CD4-positive, alpha-beta memory T cell (primary cell): Measurements from ENCODE around the gene CAPN3. TPM values are rescaled to one million over a fixed set of nuclear protein-coding genes. Genes with fewer than 3 reads are reported as not detected.
A peak's percentile ranks its signal among the peaks of the same experiment; 100 is the strongest.

Source experiments
- CTCF ChIA-PET: fragments of 350-600 bp; sonication (Branson Sonifier 250); formaldehyde crosslinking; loops from one replicate; lab custom pipeline; 2021; ENCODE audit warnings: inconsistent platforms; ENCODE audit not compliant: partially characterized antibody; lab: Charles Lee
- POLR2A ChIA-PET: fragments of 350-600 bp; sonication (Branson Sonifier 250); formaldehyde crosslinking; loops from one replicate; lab custom pipeline; 2021; ENCODE audit not compliant: partially characterized antibody; lab: Charles Lee
- DNase-seq, 5 donors: peaks; one replicate each; pipeline versions ENCODE4 v3.0.0 to v3.0.0-alpha.2; 2020 to 2022; ENCODE audit warnings: mixed read lengths in 1 of 5
- H3K27ac ChIP-seq: one replicate; pipeline ENCODE4 v1.7.0; 2013; ENCODE audit warnings: low read depth, low read length
- H3K27me3 ChIP-seq: 2 replicates; pipeline ENCODE4 v1.7.0; 2013; ENCODE audit warnings: mild to moderate bottlenecking, low read length, moderate library complexity; ENCODE audit not compliant: insufficient read depth
- H3K36me3 ChIP-seq: 2 replicates; pipeline ENCODE4 v1.7.0; 2013; ENCODE audit warnings: mild to moderate bottlenecking, low read length, moderate library complexity; ENCODE audit not compliant: insufficient read depth
- H3K4me1 ChIP-seq: 2 replicates; pipeline ENCODE4 v1.7.0; 2013; ENCODE audit warnings: mild to moderate bottlenecking, low read length, moderate library complexity; ENCODE audit not compliant: insufficient read depth
- H3K4me3 ChIP-seq, 2 donors: one replicate each; pipeline ENCODE4 v1.7.0; 2013; ENCODE audit warnings: low read length in 2 of 2, mild to moderate bottlenecking in 1 of 2
- H3K9me3 ChIP-seq, 2 donors: one replicate each; pipeline ENCODE4 v1.7.0; 2013; ENCODE audit warnings: low read length in 2 of 2, control low read depth in 1 of 2; ENCODE audit not compliant: control insufficient read depth in 1 of 2
- H3K27ac Mint-ChIP-seq, 7 donors: one replicate each; pipeline ENCODE4 v1.8.0; 2020 to 2021; ENCODE audit warnings: mixed read lengths in 7 of 7, mild to moderate bottlenecking in 6 of 7, inconsistent platforms in 3 of 7, moderate library complexity in 3 of 7
- H3K27me3 Mint-ChIP-seq, 2 donors: one replicate each; pipeline ENCODE4 v1.8.0; 2020 to 2021; ENCODE audit warnings: mixed read lengths in 2 of 2
- H3K36me3 Mint-ChIP-seq, 2 donors: one replicate each; pipeline ENCODE4 v1.8.0; 2020 to 2021; ENCODE audit warnings: mixed read lengths in 2 of 2, inconsistent platforms in 1 of 2, mild to moderate bottlenecking in 1 of 2
- H3K4me1 Mint-ChIP-seq, 4 donors: one replicate each; pipeline ENCODE4 v1.8.0; 2020 to 2021; ENCODE audit warnings: mixed read lengths in 4 of 4, mild to moderate bottlenecking in 1 of 4
- H3K4me3 Mint-ChIP-seq, 8 donors: one replicate each; pipeline ENCODE4 v1.8.0; 2020 to 2021; ENCODE audit warnings: mixed read lengths in 8 of 8, mild to moderate bottlenecking in 7 of 8, moderate library complexity in 6 of 8, inconsistent platforms in 3 of 8
- H3K9me3 Mint-ChIP-seq, 8 donors: one replicate each; pipeline ENCODE4 v1.8.0; 2020 to 2021; ENCODE audit warnings: mixed read lengths in 8 of 8, mild to moderate bottlenecking in 5 of 8, inconsistent platforms in 3 of 8, moderate library complexity in 1 of 8
- intact Hi-C: fragments of 100-400 bp; cut with micrococcal nuclease; formaldehyde crosslinking; loops from one replicate; pipeline ENCODE4 v1.15.1; 2023
- polyA plus RNA-seq, 2 donors: library from polyadenylated mRNA; unstranded; fragments of 300-500 nt; fragmentation: Illumina TruSeq; gene quantifications; one replicate each; pipeline ENCODE4 v1.2.3, GENCODE V29; 2021
- total RNA-seq, 2 experiments: library from RNA; stranded (reverse); gene quantifications; one replicate each; pipeline ENCODE4 v1.2.3, GENCODE V29; 2021

Gene CAPN3
- total and polyA plus RNA-seq, 4 experiments from 2014 or later, result 1.0 to 25.0 (median 10.7) TPM

- no peaks in the 10 kb centered on the region for H3K27me3 Mint-ChIP-seq
- Histone ChIP-seq H3K9me3 (no peaks in the 10 kb centered on the region), H3K4me3 (no peak overlapping the region), H3K27me3 (no peaks in the 10 kb centered on the region), H3K36me3 (peaks cover 15% of the 10 kb centered on the region), H3K27ac (no peak overlapping the region), H3K4me1 (no peaks in the 10 kb centered on the region)
- peak overlapping the region in 2 of 7 donors; percentile 45 to 53 for H3K27ac Mint-ChIP-seq
- DNase-seq, result no peak
- peaks cover 53 to 54% of the 10 kb centered on the region in 2 donors for H3K36me3 Mint-ChIP-seq
- intact Hi-C loops, result no loop called here
- ChIA-PET CTCF (no interaction called here), POLR2A (no interaction called here)
- H3K4me1 Mint-ChIP-seq, result no peaks in the 10 kb centered on the region
- H3K9me3 Mint-ChIP-seq, result no peaks in the 10 kb centered on the region
- no peak overlapping the region for H3K4me3 Mint-ChIP-seq
Observed at GRCh38 chr15:42353061-42353460, 6.2 kb upstream of the CAPN3 start.

DNA sequence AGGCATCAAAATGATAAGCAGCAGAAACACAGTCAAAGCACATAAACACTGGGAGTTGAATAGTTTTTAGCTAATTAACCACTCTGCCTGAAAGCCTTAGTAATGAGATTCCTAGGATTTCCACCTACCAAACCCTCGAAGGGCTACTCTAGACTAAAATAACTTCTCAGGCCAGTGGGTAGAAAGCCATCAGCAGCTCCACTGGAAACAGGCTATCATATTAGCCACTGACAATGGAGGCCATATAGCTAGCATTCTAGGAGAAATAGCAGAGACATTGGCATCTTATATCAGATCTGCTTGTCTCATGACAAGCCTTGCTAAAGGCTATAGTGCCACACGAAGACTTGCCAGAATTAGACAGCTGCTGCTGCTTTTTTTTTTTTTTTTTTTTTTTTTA, 4.5 kb upstream of the CAPN3 start:
- CTCF ChIA-PET, result no interaction called here
- Mint-ChIP-seq H3K27ac (no peak overlapping the region), H3K9me3 (no peaks in the 10 kb centered on the region), H3K27me3 (no peaks in the 10 kb centered on the region), H3K4me3 (no peak overlapping the region), H3K36me3 (peaks cover 40 to 55% of the 10 kb centered on the region in 2 donors), H3K4me1 (no peaks in the 10 kb centered on the region)
- H3K4me3 ChIP-seq, result no peak overlapping the region
- H3K4me1 ChIP-seq, result no peaks in the 10 kb centered on the region
- no peak for DNase-seq
- H3K36me3 ChIP-seq, result peaks cover 15% of the 10 kb centered on the region
- H3K27ac ChIP-seq, result no peak overlapping the region
- intact Hi-C loops, result no loop called here
- no peaks in the 10 kb centered on the region for H3K9me3 ChIP-seq
- H3K27me3 ChIP-seq, result no peaks in the 10 kb centered on the region
- POLR2A ChIA-PET, result no interaction called here

DNA sequence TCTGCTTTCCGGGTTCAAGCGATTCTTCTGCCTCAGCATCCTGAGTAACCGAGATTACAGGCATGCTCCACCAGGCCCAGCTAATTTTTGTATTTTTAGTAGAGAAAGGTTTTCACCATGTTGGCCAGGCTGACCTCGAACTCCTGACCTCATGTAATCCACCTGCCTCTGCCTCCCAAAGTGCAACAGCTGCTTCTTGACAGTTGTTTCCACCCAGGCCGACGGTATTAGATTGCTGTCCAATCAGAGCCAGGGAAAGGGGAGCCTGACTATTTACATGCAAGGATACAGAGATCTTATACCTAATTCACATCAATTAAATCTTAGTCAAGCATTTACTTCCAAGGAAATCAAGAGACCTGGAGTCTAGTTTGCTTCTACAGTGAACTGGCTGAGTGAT, 4.0 kb upstream of the CAPN3 start:
- Histone ChIP-seq H3K27ac (no peak overlapping the region), H3K4me3 (no peak overlapping the region), H3K27me3 (no peaks in the 10 kb centered on the region), H3K36me3 (peaks cover 15% of the 10 kb centered on the region), H3K9me3 (no peaks in the 10 kb centered on the region), H3K4me1 (no peaks in the 10 kb centered on the region)
- H3K27ac Mint-ChIP-seq, result no peak overlapping the region
- no peak for DNase-seq
- no peak overlapping the region for H3K4me3 Mint-ChIP-seq
- H3K9me3 Mint-ChIP-seq, result no peaks in the 10 kb centered on the region
- no peaks in the 10 kb centered on the region for H3K4me1 Mint-ChIP-seq
- CTCF ChIA-PET, result no interaction called here
- no peaks in the 10 kb centered on the region for H3K27me3 Mint-ChIP-seq
- peaks cover 37 to 53% of the 10 kb centered on the region in 2 donors for H3K36me3 Mint-ChIP-seq
- POLR2A ChIA-PET, result no interaction called here
- intact Hi-C loops, result no loop called here

GRCh38 chr15:42356851-42357250, 2.5 kb upstream of the CAPN3 start:
- intact Hi-C loops, result no loop called here
- Histone ChIP-seq H3K4me1 (no peaks in the 10 kb centered on the region), H3K36me3 (peaks cover 7% of the 10 kb centered on the region), H3K27me3 (no peaks in the 10 kb centered on the region), H3K9me3 (no peaks in the 10 kb centered on the region), H3K4me3 (no peak overlapping the region), H3K27ac (no peak overlapping the region)
- H3K27me3 Mint-ChIP-seq, result no peaks in the 10 kb centered on the region
- no peak overlapping the region for H3K4me3 Mint-ChIP-seq
- peaks cover 32 to 41% of the 10 kb centered on the region in 2 donors for H3K36me3 Mint-ChIP-seq
- no peaks in the 10 kb centered on the region for H3K4me1 Mint-ChIP-seq
- POLR2A ChIA-PET, result no interaction called here
- no peak overlapping the region for H3K27ac Mint-ChIP-seq
- CTCF ChIA-PET, result no interaction called here
- DNase-seq, result no peak
- no peaks in the 10 kb centered on the region for H3K9me3 Mint-ChIP-seq

DNA sequence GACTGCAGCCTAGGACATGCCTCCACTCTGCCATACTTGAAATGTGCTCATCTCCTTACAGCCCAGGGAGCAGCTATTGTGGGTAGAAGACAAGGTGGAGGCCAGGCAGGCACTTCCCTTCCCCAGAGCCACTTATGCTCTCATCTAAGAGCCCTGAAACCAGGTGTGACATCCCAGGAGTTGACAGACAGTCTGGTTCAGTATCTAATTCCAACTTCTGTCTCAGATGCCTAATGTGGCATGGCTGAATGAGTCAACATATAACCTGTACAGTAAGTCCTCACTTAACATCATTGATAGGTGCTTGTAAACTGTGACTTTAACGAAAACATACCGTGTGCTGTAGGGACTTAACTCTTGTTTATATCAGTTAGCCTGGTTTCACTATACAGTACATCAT, 1.2 kb upstream of the CAPN3 start:
- no peak overlapping the region for H3K4me3 ChIP-seq
- H3K36me3 ChIP-seq, result no peaks in the 10 kb centered on the region
- no peaks in the 10 kb centered on the region for H3K27me3 ChIP-seq
- no peak overlapping the region for H3K27ac Mint-ChIP-seq
- no peaks in the 10 kb centered on the region for H3K4me1 Mint-ChIP-seq
- POLR2A ChIA-PET, result no interaction called here
- CTCF ChIA-PET, result no interaction called here
- intact Hi-C loops, result no loop called here
- H3K4me3 Mint-ChIP-seq, result no peak overlapping the region
- H3K27ac ChIP-seq, result no peak overlapping the region
- H3K9me3 ChIP-seq, result no peaks in the 10 kb centered on the region
- no peaks in the 10 kb centered on the region for H3K27me3 Mint-ChIP-seq
- H3K9me3 Mint-ChIP-seq, result no peaks in the 10 kb centered on the region
- no peaks in the 10 kb centered on the region for H3K4me1 ChIP-seq
- no peak for DNase-seq
- peaks cover 27 to 33% of the 10 kb centered on the region in 2 donors for H3K36me3 Mint-ChIP-seq

DNA sequence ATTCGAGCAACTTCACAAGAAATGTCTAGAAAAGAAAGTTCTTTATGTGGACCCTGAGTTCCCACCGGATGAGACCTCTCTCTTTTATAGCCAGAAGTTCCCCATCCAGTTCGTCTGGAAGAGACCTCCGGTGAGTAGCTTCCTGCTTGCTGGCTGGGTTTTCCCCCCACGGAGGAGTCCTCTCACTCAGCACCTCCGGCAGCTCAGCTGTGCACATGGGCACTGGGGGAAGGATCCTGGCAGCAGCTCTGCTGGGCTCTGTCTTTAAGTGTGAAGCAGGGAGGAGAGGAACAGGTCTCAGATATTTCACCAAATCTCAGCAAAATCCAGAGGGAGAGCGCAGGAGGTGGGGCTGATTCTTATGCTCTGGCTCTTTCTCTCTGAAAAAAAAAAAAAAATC, 684 bp downstream of the CAPN3 start:
- H3K27ac ChIP-seq, result no peak overlapping the region
- no peaks in the 10 kb centered on the region for H3K27me3 ChIP-seq
- H3K4me3 Mint-ChIP-seq, result no peak overlapping the region
- intact Hi-C loops, result no loop called here
- ChIA-PET CTCF (no interaction called here), POLR2A (no interaction called here)
- H3K36me3 ChIP-seq, result no peaks in the 10 kb centered on the region
- no peak for DNase-seq
- no peak overlapping the region for H3K27ac Mint-ChIP-seq
- no peaks in the 10 kb centered on the region for H3K9me3 ChIP-seq
- H3K4me1 ChIP-seq, result no peaks in the 10 kb centered on the region
- H3K27me3 Mint-ChIP-seq, result no peaks in the 10 kb centered on the region
- peaks cover 14 to 16% of the 10 kb centered on the region in 2 donors for H3K36me3 Mint-ChIP-seq
- H3K4me3 ChIP-seq, result no peak overlapping the region
- no peaks in the 10 kb centered on the region for H3K4me1 Mint-ChIP-seq
- H3K9me3 Mint-ChIP-seq, result no peaks in the 10 kb centered on the region

DNA sequence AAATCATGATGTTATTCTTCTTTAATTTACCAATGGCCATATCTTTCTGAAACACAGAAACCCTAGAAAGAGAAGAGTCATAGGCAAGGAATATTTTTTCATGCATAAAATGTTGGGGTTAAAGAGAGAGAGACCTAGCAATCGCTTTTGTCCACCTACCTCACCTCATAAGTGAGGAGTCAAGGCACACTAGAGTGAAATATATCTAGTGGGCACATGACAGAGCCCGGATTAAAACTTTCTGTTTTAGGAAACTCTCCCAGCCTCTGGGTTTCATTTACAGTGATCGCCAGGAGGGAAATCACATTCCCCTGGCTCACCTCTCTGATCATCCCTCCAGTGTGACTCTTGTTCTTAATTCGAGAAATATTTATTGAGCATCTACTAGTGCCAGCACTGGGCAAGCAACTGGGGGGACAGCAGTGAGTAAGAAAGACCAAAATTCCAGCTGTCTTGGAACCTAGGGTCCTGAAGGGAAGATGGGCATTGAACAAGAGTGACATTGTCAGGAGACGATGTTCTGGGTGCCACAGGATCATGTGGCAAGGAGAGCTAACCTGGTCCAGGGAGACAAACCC, 1.3 kb downstream of the CAPN3 start:
- Histone ChIP-seq H3K36me3 (no peaks in the 10 kb centered on the region), H3K27ac (no peak overlapping the region)
- no peaks in the 10 kb centered on the region for H3K27me3 Mint-ChIP-seq

GRCh38 chr15:42363487-42363886, 4.2 kb downstream of the CAPN3 start:
- no peaks in the 10 kb centered on the region for H3K27me3 Mint-ChIP-seq
- intact Hi-C loops, result no loop called here
- no peak overlapping the region for H3K4me3 Mint-ChIP-seq
- no peaks in the 10 kb centered on the region for H3K4me1 Mint-ChIP-seq
- no peak for DNase-seq
- POLR2A ChIA-PET, result no interaction called here
- no peaks in the 10 kb centered on the region for H3K4me1 ChIP-seq
- H3K27ac ChIP-seq, result no peak overlapping the region
- no peak overlapping the region for H3K4me3 ChIP-seq
- H3K36me3 Mint-ChIP-seq, result peaks cover 7 to 10% of the 10 kb centered on the region in 2 donors
- no peaks in the 10 kb centered on the region for H3K36me3 ChIP-seq
- H3K9me3 ChIP-seq, result no peaks in the 10 kb centered on the region
- no peaks in the 10 kb centered on the region for H3K27me3 ChIP-seq
- CTCF ChIA-PET, result no interaction called here
- H3K27ac Mint-ChIP-seq, result no peak overlapping the region
- no peaks in the 10 kb centered on the region for H3K9me3 Mint-ChIP-seq

More for the DNA sequence above, 1.3 kb downstream of the CAPN3 start:
- H3K36me3 Mint-ChIP-seq, result peaks cover 14 to 16% of the 10 kb centered on the region in 2 donors
- POLR2A ChIA-PET, result no interaction called here
- intact Hi-C loops, result no loop called here
- H3K4me1 Mint-ChIP-seq, result no peaks in the 10 kb centered on the region
- H3K4me1 ChIP-seq, result no peaks in the 10 kb centered on the region
- no peak overlapping the region for H3K4me3 Mint-ChIP-seq
- DNase-seq, result no peak
- H3K27ac Mint-ChIP-seq, result peak overlapping the region in 1 of 7 donors; percentile 35
- H3K4me3 ChIP-seq, result no peak overlapping the region
- no peaks in the 10 kb centered on the region for H3K27me3 ChIP-seq
- no peaks in the 10 kb centered on the region for H3K9me3 Mint-ChIP-seq
- CTCF ChIA-PET, result no interaction called here
- no peaks in the 10 kb centered on the region for H3K9me3 ChIP-seq
